RWPE2 (cell line): Measurements from ENCODE around the gene MALT1.

Experiments
- ATAC-seq: fragments of 200-7000 bp; cut with Tn5 transposase; 3 replicates; pipeline ENCODE4 v1.9.1; 2021; ENCODE audit warnings: low read depth
- DNase-seq: peaks from one replicate; pipeline ENCODE4 v3.0.0-alpha.2; 2020; ENCODE audit warnings: low spot score
- H3K27ac ChIP-seq: fragments of 450-650 bp; 2 replicates; pipeline ENCODE4 v1.5.1; 2017; ENCODE audit warnings: mild to moderate bottlenecking; ENCODE audit not compliant: poor library complexity, severe bottlenecking
- H3K27me3 ChIP-seq: fragments of 250-450 bp; sonication (Bioruptor Pico); 2 replicates; pipeline ENCODE4 v1.5.1; 2021; ENCODE audit warnings: mild to moderate bottlenecking, moderate library complexity; ENCODE audit not compliant: insufficient read depth, poor library complexity, severe bottlenecking
- H3K36me3 ChIP-seq: fragments of 250-450 bp; sonication (Bioruptor Pico); 2 replicates; pipeline ENCODE4 v1.5.1; 2020; ENCODE audit warnings: low read depth, mild to moderate bottlenecking, moderate library complexity
- H3K4me1 ChIP-seq: fragments of 250-450 bp; sonication (Bioruptor Pico); 2 replicates; pipeline ENCODE4 v1.5.1; 2021; ENCODE audit warnings: mild to moderate bottlenecking, moderate library complexity; ENCODE audit not compliant: insufficient read depth, poor library complexity, severe bottlenecking
- H3K4me3 ChIP-seq: fragments of 250-450 bp; sonication (Bioruptor Pico); 2 replicates; pipeline ENCODE4 v1.5.1; 2021; ENCODE audit warnings: mild to moderate bottlenecking, moderate library complexity; ENCODE audit not compliant: severe bottlenecking
- H3K9me3 ChIP-seq: fragments of 250-450 bp; sonication (Bioruptor Pico); 2 replicates; pipeline ENCODE4 v1.5.1; 2021; ENCODE audit warnings: mild to moderate bottlenecking, moderate library complexity; ENCODE audit not compliant: severe bottlenecking
- TF ChIP-seq, protein P1 (sequence below): fragments of 450-650 bp; IDR thresholded peaks from one replicate; pipeline ENCODE4 v1.5.1; 2017; ENCODE audit warnings: mild to moderate bottlenecking, moderate library complexity; ENCODE audit not compliant: poor library complexity, severe bottlenecking

MALT1 gene

DNA sequence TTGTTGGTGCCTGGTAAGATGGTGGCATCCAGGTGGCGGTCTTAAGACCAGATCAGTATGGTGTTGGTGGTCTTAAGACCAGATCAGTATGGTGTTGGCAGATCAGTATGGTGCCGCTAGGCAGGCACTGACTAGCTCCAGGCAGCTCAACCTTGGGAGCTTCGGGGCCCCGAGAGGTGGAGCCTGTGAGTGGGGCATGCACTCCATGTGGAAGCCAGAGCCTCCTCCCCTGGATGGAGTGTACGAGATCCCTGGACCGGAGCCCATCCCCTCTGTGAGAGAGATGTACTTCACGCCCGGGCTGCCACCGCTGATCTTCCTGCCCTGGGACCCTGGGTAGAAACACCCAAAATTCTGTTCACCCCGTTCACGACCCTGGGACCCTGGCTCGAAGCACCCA lies 19.0 kb downstream of the MALT1 start:
- no peak for DNase-seq
- H3K36me3 ChIP-seq: no peaks in the 10 kb centered on the region; the same call in none of the 2 replicates
- H3K4me1 ChIP-seq: no peaks in the 10 kb centered on the region
- TF ChIP-seq, protein P1, sequence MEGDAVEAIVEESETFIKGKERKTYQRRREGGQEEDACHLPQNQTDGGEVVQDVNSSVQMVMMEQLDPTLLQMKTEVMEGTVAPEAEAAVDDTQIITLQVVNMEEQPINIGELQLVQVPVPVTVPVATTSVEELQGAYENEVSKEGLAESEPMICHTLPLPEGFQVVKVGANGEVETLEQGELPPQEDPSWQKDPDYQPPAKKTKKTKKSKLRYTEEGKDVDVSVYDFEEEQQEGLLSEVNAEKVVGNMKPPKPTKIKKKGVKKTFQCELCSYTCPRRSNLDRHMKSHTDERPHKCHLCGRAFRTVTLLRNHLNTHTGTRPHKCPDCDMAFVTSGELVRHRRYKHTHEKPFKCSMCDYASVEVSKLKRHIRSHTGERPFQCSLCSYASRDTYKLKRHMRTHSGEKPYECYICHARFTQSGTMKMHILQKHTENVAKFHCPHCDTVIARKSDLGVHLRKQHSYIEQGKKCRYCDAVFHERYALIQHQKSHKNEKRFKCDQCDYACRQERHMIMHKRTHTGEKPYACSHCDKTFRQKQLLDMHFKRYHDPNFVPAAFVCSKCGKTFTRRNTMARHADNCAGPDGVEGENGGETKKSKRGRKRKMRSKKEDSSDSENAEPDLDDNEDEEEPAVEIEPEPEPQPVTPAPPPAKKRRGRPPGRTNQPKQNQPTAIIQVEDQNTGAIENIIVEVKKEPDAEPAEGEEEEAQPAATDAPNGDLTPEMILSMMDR: no peak
- no peak overlapping the region for H3K4me3 ChIP-seq
- no peak for ATAC-seq
- no peaks in the 10 kb centered on the region for H3K9me3 ChIP-seq
- no peaks in the 10 kb centered on the region for H3K27me3 ChIP-seq
- no peak overlapping the region for H3K27ac ChIP-seq

DNA sequence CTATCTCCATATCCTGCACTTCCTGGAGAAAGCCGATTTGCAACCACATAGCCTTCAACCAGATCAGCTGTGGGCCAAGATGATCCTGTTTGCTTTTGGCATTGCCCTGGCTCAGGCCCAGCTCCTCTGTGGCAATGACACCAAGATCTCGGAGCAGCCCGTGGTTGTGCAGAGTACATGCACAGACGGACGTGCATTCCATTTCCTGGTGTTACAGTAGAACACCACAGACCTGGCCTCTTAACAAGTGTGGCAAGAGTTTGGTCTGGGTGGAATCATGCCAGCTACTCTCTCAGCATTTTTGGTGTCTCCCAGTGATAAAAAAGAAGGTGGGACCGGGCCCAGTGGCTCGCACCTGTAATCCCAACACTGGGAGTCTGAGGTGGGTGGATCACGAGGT lies 20.0 kb downstream of the MALT1 start:
- no peaks in the 10 kb centered on the region for H3K27me3 ChIP-seq
- no peak for ATAC-seq
- no peak overlapping the region for H3K27ac ChIP-seq
- DNase-seq: no peak
- H3K4me3 ChIP-seq: no peak overlapping the region
- no peaks in the 10 kb centered on the region for H3K9me3 ChIP-seq
- H3K4me1 ChIP-seq: no peaks in the 10 kb centered on the region
- peaks cover 6% of the 10 kb centered on the region for H3K36me3 ChIP-seq
- TF ChIP-seq, protein P1: no peak

DNA sequence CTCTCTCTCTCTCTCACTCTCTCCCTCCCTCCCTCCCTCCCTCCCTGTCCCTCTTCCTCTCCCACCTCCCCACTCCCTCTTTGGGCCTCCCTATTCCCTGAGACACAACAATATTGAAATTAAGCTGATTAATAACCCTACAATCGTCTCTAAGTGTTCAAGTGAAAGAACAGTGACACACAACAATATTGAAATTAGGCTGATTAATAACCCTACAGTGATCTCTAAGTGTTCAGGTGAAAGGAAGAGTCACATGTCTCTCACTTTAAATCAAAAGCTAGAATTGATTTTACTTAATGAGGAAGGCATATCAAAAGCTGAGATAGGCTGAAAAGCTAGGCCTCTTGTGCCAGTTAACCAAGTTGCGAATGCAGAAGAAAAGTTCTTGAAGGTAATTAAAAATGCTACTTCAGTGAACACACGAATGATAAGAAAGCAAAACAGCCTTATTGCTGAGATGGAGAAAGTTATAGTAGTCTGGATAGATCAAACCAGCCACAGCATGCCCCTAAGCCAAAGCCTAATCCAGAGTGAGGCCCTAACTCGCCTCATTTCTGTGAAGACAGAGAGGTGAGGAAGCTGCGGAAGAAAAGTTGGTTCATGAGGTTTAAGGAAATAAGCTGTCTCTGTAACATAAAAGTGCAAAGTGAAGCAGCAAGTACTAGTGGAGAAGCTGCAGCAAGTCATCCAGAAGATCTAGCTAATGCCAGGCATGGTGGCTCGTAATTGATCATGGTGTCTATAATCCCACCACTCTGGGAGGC lies 21.3 kb downstream of the MALT1 start:
- Histone ChIP-seq H3K36me3 (peaks cover 18% of the 10 kb centered on the region), H3K27me3 (no peaks in the 10 kb centered on the region), H3K4me1 (no peaks in the 10 kb centered on the region), H3K27ac (no peak overlapping the region), H3K9me3 (no peaks in the 10 kb centered on the region), H3K4me3 (no peak overlapping the region)
- TF ChIP-seq, protein P1: no peak
- DNase-seq (no peak), ATAC-seq (no peak)

DNA sequence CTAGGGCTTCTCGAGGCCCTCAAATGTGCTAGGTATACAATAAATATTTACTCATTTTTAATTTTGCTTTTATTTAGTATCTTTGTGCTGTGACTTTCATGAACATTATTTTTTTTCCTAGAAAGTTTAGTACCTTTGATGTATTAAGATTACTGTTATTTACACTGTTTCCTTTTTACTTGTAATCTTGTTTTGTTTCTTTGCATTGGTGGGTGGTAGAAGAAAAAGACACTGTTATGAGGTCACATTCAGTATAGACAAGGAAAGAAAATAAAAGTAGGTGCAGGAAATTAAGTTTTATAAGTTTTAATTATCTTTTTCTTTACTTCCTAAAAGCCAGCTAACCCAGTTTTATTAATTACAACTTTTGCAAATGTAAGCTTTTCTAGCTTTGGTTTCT lies 23.0 kb downstream of the MALT1 start:
- DNase-seq (no peak), ATAC-seq (no peak)
- no peaks in the 10 kb centered on the region for H3K9me3 ChIP-seq
- no peak overlapping the region for H3K4me3 ChIP-seq
- no peaks in the 10 kb centered on the region for H3K27me3 ChIP-seq
- no peaks in the 10 kb centered on the region for H3K4me1 ChIP-seq
- peaks cover 18% of the 10 kb centered on the region for H3K36me3 ChIP-seq
- H3K27ac ChIP-seq: no peak overlapping the region
- TF ChIP-seq, protein P1: no peak
